GM18951 (cell line): ENCODE data around the gene PGPEP1.

Experiments
- POLR2A ChIP-seq: IDR thresholded peaks from 4 replicates; pipeline ENCODE4 v1.6.1; 2011; ENCODE audit warnings: mild to moderate bottlenecking; ENCODE audit not compliant: insufficient read length, insufficient read depth; ENCODE audit errors: extremely low read depth
- in situ Hi-C: fragments of 300-500 bp; cut with MboI; formaldehyde crosslinking; loops from one replicate; pipeline ENCODE4 v1.12.0; 2022; ENCODE audit warnings: low sequenced_read_pairs, mixed read lengths, inconsistent platforms; ENCODE audit not compliant: unreplicated experiment

Gene PGPEP1

GRCh38 chr19:18300930-18301717, 39.3 kb upstream of the PGPEP1 start:
- in situ Hi-C loops: no loop called here
- no peak for TF ChIP-seq POLR2A

DNA sequence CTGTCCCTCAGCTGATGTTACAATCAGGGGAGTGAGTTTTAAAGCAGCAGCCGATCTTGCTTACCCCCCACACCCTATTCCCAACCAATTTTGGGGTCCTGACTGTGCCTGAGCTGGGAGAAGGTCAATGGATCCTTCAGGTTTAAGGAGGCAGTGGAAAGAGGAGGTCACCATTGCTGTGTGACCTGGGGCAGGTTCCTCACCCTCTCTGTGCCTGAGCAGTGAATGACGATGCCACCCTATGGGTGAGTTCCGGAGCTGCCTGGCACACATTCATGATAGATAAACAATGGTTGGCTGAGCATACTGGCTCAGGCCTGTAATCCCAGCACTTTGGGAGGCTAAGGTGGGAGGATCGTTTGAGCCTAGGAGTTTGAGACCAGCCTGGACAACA, 38.7 kb upstream of the PGPEP1 start:
- in situ Hi-C loops: no loop called here
- no peak for TF ChIP-seq POLR2A

GRCh38 chr19:18304208-18304457, 36.3 kb upstream of the PGPEP1 start:
- no peak for TF ChIP-seq POLR2A
- in situ Hi-C loops: no loop called here

DNA sequence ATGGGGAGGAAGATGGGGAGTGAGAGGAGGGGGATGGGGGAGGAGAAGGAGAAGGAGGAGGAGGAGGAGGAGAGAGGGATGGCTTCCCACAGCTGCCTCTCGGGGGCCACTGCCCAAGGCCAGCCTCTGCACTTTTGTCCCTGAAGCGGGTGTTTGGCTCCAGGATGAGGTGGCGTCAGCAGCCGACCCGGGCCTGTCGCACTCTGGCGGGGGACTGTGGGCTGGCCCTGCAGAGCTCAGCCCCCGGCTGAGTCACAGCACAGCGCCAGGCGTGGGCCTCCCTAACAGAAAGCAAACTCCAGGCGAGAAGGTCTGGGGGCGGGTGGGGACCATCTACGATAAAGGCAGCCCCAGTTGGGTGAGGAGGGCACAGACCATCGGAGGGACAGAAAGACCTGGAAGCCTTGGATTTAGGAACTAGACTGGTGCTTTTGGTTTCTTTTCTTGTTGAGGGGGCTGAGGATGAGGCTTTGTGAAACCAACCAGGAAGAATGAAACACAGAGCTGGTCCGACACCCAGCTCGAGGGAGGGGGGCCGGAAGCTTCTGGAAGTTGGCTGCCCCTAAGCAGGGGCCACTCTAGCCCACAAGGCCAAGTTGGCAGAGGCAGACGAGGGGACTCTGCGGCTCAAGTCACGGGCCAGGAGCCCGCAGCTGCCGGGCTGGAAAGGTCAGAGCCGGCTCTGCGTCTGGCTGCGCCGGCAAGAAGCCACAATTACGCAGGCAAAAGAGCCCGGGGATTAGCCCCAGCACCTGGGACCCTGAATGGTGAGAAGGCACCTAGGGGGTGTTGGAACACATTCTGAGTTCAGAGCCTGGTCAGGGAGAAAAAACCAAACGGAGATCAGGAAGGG, 35.7 kb upstream of the PGPEP1 start:
- in situ Hi-C loops: no loop called here
- peak; percentile 55 for TF ChIP-seq POLR2A

GRCh38 chr19:18306209-18306887, 34.0 kb upstream of the PGPEP1 start:
- in situ Hi-C loops: no loop called here
- peak; percentile 26 for TF ChIP-seq POLR2A

DNA sequence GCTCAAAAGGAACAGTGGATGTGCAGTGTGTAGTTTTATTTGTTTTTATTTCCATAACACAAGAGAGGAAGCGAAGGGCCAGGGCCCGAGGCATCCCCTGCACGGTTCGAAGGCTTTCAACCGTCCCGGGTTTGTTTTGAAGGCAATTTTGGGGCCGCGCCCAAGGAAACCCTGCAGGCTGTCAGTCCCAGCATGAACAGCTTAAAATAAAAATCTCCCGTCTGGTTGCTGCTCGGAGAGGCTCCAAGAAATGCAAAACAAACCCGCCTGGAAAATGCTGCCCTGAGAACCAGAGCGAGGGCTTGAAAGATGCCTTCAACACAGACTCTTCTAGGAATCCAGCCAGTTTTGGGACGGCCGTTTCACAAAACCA, 33.5 kb upstream of the PGPEP1 start:
- in situ Hi-C loops: no loop called here
- TF ChIP-seq POLR2A: no peak

- in situ Hi-C loops: no loop called here
- no peak for TF ChIP-seq POLR2A
These were observed 33.1 kb upstream of the PGPEP1 start for GRCh38 chr19:18307271-18307681.

GRCh38 chr19:18308051-18308947, 32.1 kb upstream of the PGPEP1 start:
- no peak for TF ChIP-seq POLR2A
- in situ Hi-C loops: no loop called here

DNA sequence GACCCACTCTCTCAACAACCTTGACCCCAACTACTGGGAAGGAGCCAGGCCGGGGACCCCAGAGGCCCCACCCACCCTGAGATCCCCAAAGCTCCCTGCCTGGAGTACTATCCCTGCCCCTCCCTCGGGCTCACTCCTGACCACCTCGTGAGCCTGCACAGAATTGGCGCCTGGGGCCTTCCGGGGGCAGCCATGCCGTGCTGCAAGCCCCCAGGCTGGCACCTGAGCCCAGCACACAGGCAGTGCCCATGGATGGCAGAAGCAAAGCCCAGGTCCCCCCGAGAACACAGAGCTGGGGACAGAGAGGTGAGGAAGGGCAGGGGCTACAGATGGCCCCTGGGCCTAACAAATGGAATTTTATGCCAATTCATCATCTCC, 31.5 kb upstream of the PGPEP1 start:
- in situ Hi-C loops: no loop called here
- TF ChIP-seq POLR2A: peak; percentile 9

- peak; percentile 20 for TF ChIP-seq POLR2A
- in situ Hi-C loops: no loop called here
These were observed 30.8 kb upstream of the PGPEP1 start for GRCh38 chr19:18309525-18310064.

- no peak for TF ChIP-seq POLR2A
- in situ Hi-C loops: no loop called here
These were observed 30.1 kb upstream of the PGPEP1 start for GRCh38 chr19:18310118-18310909.

GRCh38 chr19:18310966-18311365, 29.4 kb upstream of the PGPEP1 start:
- in situ Hi-C loops: no loop called here
- TF ChIP-seq POLR2A: no peak
